HG02970 (cell line): ENCODE data around the gene OPCML.

Source experiments
- ATAC-seq: cut with Tn5 transposase; IDR thresholded peaks from one replicate; pipeline ENCODE4 v1.9.1; 2021; ENCODE audit warnings: mild to moderate bottlenecking, moderate library complexity, moderate number of reproducible peaks; ENCODE audit not compliant: unreplicated experiment, low FRiP score

The OPCML gene

DNA sequence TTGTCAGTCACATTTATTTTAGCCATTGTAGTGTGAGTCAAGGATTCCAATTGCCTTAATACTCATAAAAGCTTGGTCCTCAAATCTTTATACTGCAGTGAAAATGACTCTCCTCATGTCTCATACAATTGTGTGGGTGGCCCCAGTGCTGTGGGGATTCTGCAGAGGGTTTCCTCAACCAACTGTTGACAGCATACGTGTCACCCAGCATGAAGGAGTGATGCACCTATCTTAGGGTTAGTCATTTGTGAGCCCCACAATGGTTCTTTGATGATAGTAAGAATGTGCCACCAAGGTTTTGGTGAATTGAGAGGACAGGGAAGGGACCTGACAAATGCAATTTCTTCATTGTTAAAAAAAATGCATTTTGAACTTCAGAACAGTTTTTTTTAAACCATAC, 1046.2 kb downstream of the OPCML start:
- ATAC-seq = no peak

DNA sequence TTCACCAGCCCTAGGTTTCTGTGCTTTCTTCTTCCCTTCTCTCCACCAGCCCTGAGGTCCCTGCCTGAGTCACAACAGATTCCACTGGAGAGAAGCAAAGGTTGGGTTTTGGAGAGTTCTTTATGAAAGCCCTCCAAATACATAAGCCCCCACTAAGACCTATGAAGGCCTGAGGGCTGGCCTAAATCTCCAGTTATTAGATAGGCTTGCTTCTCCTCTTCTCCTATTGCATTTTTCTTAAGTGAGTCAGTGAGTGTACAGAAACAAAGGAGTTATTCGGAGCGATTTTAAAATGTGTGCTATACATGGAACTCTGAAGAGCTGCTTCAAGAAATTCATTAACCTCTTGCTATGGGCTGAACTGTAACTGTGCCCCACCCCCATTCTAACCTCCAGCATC, 1057.3 kb downstream of the OPCML start:
- no peak for ATAC-seq

- no peak for ATAC-seq
Measured at GRCh38 chr11:132472411-132473172, 1059.7 kb downstream of the OPCML start.

DNA sequence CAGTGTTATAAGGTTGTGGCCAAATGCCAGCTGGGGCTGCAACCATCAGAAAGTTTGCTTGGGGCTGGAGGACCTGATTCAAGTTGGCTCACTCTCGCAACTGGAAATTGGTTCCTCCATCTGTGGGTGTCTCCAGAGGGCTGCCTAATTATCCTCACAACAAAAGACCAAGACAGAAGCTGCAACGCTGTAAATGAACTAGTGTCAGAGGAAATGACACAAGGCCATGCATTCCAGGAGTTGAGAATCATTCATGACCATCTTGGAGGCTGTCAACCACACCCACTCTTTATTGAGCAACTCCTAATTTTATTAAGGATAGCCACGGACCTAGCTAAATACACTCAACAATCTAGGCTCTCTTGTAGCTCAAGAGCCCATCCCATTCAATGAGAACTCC, 1060.8 kb downstream of the OPCML start:
- no peak for ATAC-seq

- ATAC-seq = no peak
Measured at GRCh38 chr11:132466983-132467382, 1065.3 kb downstream of the OPCML start.

GRCh38 chr11:132464939-132465338, 1067.4 kb downstream of the OPCML start:
- no peak for ATAC-seq

GRCh38 chr11:132464003-132464342, 1068.3 kb downstream of the OPCML start:
- no peak for ATAC-seq

DNA sequence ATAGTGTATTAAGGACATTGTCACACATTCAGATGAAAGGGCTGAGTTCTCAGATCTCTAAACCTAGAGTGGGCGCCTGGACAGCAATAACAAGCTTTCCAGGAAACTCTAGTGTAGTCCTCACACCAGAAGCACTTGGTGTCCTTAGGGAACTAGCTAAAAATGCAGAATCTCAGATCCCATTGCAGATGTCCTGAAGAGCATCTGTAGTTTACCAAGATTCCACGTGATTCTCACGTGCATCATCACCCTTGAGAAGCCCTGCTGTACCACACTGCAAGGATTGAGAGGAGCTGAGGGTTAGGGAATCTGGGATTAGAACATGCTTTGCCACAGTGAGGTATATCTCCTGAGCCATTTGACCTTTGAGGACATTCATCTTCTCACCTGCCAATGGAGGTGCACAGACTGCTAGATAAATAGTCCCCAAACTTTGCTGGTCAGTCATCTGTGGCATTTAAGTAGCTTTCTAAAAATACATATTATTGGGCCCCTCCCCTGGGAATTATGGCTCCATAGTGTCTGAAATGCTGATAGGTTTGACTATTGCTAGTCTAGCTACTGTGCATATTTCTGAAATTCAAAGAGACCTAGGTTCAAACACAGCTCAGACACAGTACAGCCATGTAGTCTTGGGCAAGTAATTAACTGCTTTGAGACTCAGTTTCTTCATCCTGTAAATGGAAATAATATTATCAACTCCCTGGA, 1068.9 kb downstream of the OPCML start:
- ATAC-seq = no peak

- ATAC-seq = no peak
Measured at GRCh38 chr11:132459736-132460135, 1072.6 kb downstream of the OPCML start.

DNA sequence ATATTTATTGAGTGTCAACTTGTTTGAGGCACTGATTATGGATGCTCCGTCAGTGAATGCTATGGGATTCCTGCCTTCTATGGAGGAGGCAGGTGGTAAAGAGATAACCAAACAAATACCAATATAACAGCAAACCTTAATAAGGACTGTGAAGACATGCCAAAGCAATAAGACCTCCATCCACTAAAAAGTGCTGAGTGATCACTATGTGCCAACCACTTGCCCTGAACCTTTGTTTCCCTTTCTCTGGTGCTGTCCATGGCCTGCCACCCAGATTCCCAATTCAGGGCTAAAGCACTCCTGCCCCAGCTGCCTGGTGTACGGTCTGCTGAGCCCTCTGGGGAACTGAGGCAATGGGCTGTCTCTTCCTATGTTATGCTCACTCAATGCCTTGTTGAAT, 1074.9 kb downstream of the OPCML start:
- no peak for ATAC-seq

- no peak for ATAC-seq
Measured at GRCh38 chr11:132456751-132457328, 1075.5 kb downstream of the OPCML start.

GRCh38 chr11:132455044-132455443, 1077.3 kb downstream of the OPCML start:
- no peak for ATAC-seq

- ATAC-seq = no peak
Measured at GRCh38 chr11:132453406-132453805, 1078.9 kb downstream of the OPCML start.

DNA sequence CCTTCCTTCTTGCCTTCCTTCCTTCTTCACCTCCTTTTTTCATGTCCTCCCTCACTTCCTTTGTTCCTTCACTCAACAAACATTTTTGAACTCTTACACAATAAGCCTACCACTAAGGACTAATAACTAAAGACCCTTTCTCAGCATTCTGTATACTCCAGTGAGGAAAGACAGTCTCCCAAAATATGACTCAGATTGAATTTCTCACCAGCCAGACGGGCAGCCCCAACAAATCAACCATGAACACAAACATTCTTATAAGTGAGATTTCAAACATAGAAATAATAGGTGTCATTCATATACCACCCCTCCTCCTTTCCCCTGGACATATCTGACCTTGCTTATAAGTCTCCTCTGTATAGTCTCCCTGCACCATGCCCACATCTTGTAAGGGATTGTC, 1079.7 kb downstream of the OPCML start:
- ATAC-seq = no peak

DNA sequence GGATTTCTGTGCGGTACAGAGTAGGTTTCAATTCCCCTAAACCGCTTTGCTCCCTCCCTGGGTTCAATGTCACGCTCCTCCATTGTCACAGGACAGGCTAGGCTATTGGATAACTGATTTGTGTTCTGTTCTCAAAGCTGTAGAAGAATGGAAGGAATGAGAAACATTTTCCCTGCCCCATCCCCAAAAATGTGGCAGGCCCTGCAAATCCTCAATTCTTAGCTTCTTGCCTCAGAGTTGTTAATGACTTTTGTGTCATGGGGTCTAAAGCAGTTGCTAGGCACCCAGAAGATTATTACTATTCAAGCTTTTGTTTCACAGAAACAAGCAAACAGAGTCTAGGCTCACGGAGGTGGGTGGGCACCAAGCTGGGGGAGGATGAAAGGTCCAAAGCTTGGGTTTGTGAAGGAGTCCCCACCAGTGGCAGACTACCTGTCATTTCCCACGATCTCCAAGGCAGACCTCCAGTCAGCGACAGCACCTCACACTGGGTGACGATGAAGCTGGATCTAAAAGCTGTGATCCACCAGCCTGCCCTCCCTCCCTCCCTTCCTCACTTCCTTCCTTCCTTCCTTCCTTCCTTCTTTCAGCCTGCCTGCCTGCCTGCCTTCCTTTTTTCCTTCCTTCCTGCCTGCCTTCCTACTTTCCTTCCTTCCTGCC, 1080.2 kb downstream of the OPCML start:
- no peak for ATAC-seq

DNA sequence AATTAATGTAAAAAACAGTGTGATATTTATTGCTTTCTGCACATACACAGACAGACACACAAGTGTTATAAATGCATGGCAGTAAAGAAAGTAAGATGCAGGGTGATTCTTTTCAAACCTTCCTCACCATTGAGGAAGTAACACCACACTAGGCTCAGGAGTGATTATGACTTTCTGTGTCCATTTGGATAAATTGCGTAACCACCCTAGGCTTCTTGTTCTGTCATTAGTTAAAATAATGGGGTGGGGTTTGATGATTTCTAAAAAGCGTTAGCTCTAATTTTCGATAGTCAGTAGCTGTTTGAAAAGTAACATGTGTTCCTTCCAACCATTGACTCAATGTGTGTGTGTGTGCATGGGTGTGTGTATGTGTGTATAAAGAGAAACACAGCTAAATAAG, 1081.7 kb downstream of the OPCML start:
- ATAC-seq = no peak

DNA sequence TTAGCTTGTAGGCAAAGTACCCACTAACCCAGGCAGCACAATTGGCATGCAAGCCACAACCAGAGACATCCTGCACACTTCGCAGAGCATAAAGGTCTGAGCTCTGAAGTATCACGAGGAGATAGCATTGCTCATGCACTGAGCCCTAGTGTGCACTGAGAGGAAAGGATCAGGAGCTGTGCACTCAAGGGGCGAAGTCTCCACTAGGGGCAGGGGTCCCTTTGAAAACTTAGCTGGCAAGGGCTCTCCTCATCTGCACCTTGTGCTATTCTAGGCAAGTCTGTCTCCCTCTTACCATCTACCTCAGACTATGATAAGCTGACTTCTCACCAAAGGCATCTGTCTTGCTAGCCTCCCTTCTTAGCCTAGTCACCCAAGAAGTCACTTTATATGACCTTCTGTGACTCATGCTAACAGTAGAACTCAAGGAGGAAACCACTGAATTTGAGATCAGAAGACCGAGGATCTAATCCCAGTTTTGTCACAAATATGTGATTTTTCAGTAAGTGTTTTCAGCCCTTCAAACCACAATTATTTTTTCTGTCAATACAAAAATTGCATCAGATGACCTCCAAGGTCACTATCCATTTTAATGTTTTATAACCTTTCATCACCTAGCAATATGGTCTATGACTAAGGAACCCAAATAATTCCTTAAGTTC, 1083.8 kb downstream of the OPCML start:
- no peak for ATAC-seq

GRCh38 chr11:132447761-132448160, 1084.5 kb downstream of the OPCML start:
- no peak for ATAC-seq

DNA sequence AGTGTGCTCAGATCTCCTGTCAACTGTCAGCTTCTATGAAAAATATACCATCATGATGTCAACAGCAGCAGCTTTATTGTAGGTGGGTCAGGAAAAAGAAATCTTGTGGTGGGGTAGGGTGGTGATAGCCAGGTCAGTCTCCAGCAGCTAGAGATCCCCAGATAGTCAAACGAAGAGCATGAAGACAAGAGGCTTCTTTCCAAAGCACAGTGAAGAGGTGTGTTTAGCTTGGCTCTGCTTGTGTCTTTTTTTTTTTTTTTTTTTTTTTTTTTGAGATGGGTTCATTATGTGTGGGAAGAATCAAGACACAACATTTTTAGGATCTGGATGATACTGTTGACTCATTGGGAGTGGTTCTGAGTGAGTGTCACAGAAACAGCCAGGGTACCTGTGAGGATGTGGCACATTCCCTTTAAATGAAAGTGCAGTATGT, 1086.4 kb downstream of the OPCML start:
- ATAC-seq = no peak

DNA sequence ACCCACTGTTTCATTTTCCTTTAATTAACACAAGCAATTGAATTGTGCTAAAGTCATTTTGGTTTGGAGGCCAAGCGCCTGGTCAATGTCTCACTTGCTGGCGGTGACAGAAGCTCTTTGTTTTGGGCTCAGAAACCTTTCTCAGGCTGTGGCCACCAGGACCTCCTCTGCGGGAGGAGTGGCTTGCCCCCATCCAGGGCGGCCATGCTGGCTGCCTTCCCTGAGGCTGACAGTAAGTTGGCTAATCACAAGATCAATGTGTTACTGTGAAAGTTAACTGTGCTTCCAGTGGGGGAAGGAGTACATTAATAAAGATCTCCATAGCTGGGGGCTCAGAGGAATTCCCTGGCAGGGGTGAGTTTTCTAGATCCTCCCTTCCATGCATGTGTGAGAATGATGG, 1087.4 kb downstream of the OPCML start:
- no peak for ATAC-seq
